Measurements from ENCODE around the gene SEC14L1. TPM values are rescaled to one million over a fixed set of nuclear protein-coding genes. Genes with fewer than 3 reads are reported as not detected.

The SEC14L1 gene
- total and polyA plus RNA-seq, 12 donors: 61.8 to 255 (median 143) TPM

GRCh38 chr17:77146882-77147281 lies 6.1 kb downstream of the SEC14L1 start:
- Histone ChIP-seq H3K4me1 (replicated peaks in 1 of 2) (peaks cover 76 to 97% of the 10 kb centered on the region in 2 donors), H3K27me3 (no peaks in the 10 kb centered on the region), H3K4me3 (peak overlapping the region in 1 of 4 donors; percentile 86), H3K9me3 (replicated peaks in 1 of 3) (no peaks in the 10 kb centered on the region), H3K36me3 (replicated peaks in 1 of 2) (peaks cover 0 to 59% of the 10 kb centered on the region in 2 donors), H3K27ac (peak overlapping the region; percentile 55 to 97 (median 91))
- intact Hi-C loops (cut with DNase I): loop anchor here in 1 of 2 donors (10.0 kb wide), 2 partner anchors 52 to 58 kb away; no protein-coding TSS in a partner anchor
- peak in 6 of 7 donors; percentile 58 to 82 (median 67) for DNase-seq
- WGBS, 4 donors: 49 to 83% (median 62%) methylated on average over 17 of the region's 17 CpGs
- TF ChIP-seq CTCF (IDR thresholded peaks at IDR 0.05) (peak in 3 of 6 experiments; percentile 1 to 18 (median 14)), POLR2A (IDR thresholded peaks at IDR 0.05) (peak in 1 of 2 donors; percentile 60)

DNA sequence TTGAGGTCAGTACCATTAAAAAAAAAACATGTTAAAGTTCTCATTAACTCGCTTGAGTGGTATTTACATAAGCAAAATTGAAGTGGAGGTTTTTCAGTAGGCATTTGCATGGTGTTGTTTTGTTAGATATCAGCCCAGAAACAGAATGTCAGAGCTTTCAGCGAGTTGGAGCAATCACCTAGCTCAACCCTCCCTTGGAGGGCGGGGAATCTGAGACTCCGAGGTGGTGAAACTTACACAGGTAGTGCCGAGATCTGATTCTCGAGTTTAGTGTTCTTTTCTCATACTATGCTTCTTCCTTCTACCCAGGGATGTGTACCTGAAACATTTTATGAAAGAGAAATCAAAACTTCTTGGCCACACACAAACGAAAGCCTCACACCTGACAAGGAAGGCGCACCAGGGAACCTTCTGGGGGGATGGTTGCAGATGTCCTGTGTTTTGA lies 6.6 kb downstream of the SEC14L1 start:
- TF ChIP-seq CTCF (IDR thresholded peaks at IDR 0.05) (no peak), POLR2A (IDR thresholded peaks at IDR 0.05) (no peak)
- WGBS, 4 donors: 61 to 78% (median 67%) methylated on average over 8 of the region's 8 CpGs
- no peaks in the 10 kb centered on the region for H3K9me3 ChIP-seq (replicated peaks in 1 of 3)
- peaks cover 0 to 59% of the 10 kb centered on the region in 2 donors for H3K36me3 ChIP-seq (replicated peaks in 1 of 2)
- no peaks in the 10 kb centered on the region for H3K27me3 ChIP-seq
- intact Hi-C loops (cut with DNase I): loop anchor here in 1 of 2 donors (10.0 kb wide), 2 partner anchors 53 to 57 kb away; no protein-coding TSS in a partner anchor
- H3K27ac ChIP-seq: peak overlapping the region; percentile 55 to 97 (median 91)
- H3K4me1 ChIP-seq (replicated peaks in 1 of 2): peaks cover 75 to 97% of the 10 kb centered on the region in 2 donors
- H3K4me3 ChIP-seq: no peak overlapping the region
- no peak for DNase-seq

DNA sequence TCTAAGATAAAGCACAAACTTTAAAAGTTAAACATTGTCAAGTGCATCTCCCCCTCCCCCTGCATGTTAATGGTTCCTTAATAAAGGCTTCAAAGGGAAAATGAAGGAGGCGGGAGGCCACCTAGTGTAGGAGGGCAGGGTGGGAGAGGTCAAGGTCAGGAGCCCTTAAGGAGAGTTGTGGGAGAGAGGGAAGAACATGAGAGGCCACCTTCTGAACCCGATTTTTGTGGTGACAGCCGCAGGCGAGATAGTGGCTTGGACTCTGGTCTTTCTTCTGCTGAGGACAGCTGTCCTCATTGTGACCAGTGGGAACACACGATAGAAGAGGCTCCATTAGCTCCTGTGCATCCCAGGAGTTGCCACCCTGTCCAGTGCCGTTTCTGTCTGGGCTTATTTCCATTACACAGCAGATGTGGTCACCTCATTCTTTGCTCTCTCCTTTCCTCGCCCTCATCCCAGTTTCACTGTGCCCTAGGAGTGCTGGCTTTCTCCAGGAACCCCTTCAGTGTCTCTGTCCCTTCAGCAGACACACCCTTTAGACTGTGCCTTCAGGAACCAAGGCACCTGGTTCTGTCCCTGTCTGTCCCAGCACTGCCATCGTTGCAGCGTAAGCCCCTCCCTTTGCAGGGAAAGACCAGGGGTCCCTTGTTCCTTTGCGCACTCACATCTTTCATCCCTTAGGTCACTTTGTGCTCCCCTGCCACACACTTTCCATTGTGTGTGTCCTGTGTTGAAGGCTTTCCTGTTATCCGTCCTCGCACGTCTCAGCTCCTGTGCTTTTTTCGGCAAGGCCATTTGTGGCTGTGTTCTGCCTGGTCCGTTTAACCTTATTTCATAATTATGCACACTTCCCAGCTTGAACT lies 7.5 kb downstream of the SEC14L1 start:
- Histone ChIP-seq H3K27ac (peak overlapping the region; percentile 75 to 97 (median 91)), H3K4me3 (no peak overlapping the region), H3K36me3 (replicated peaks in 1 of 2) (peaks cover 0 to 52% of the 10 kb centered on the region in 2 donors), H3K4me1 (replicated peaks in 1 of 2) (peaks cover 78 to 97% of the 10 kb centered on the region in 2 donors), H3K27me3 (no peaks in the 10 kb centered on the region), H3K9me3 (replicated peaks in 1 of 3) (no peaks in the 10 kb centered on the region)
- TF ChIP-seq CTCF (IDR thresholded peaks at IDR 0.05): no peak
- peak in 1 of 2 donors; percentile 40 for TF ChIP-seq POLR2A (IDR thresholded peaks at IDR 0.05)
- peak in 5 of 7 donors; percentile 59 to 74 (median 65) for DNase-seq
- intact Hi-C loops (cut with DNase I): loop anchor here in 1 of 2 donors (10.0 kb wide), 2 partner anchors 54 to 56 kb away; no protein-coding TSS in a partner anchor
- 41 to 53% (median 44%) methylated on average over 15 of the region's 15 CpGs for WGBS, 4 donors

GRCh38 chr17:77148940-77149510 lies 8.3 kb downstream of the SEC14L1 start:
- TF ChIP-seq CTCF (IDR thresholded peaks at IDR 0.05): no peak
- TF ChIP-seq POLR2A (IDR thresholded peaks at IDR 0.05): no peak
- 31 to 46% (median 38%) methylated on average over 10 of the region's 10 CpGs for WGBS, 4 donors
- Histone ChIP-seq H3K36me3 (replicated peaks in 1 of 2) (peaks cover 0 to 45% of the 10 kb centered on the region in 2 donors), H3K27me3 (no peaks in the 10 kb centered on the region), H3K4me1 (replicated peaks in 1 of 2) (peaks cover 73 to 97% of the 10 kb centered on the region in 2 donors), H3K27ac (peak overlapping the region; percentile 75 to 97 (median 91)), H3K4me3 (no peak overlapping the region), H3K9me3 (replicated peaks in 1 of 3) (no peaks in the 10 kb centered on the region)
- intact Hi-C loops (cut with DNase I): loop anchor here in 1 of 2 donors (10.0 kb wide), 2 partner anchors 54 to 56 kb away; no protein-coding TSS in a partner anchor
- no peak for DNase-seq
